Measurements from ENCODE around the gene LDB1. TPM values are rescaled to one million over a fixed set of nuclear protein-coding genes. Genes with fewer than 3 reads are reported as not detected.

LDB1 gene
- total and polyA plus RNA-seq, 10 of the 15 experiments (the other 5 are each of a cell fraction or from before 2014, with no cell fraction given): 1.7 to 71.5 (median 36.9) TPM

DNA sequence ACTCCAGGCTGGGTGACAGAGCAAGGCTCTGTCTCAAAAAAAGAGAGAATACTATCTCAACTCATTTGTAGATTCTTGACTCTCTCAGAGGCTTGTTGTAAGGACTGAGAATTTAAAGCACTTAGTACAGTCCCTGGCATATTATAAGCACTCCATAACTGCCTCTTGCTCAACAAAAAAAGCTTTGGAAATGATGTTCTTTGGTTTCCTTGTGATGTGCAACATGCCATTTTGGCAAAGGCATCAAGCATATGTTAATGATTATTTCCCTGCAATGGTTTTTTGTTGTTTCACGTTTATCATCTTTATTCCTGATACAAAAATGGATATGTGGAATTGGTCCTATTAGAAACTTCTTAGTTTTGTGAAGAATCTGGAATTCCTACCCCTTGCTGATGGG, 47.7 kb upstream of the LDB1 start:
- ATAC-seq (no peak), FAIRE-seq (no peak), DNase-seq (ENCODE audit: low read depth, low spot score) (no peak)
- ChIA-PET CTCF (interaction anchor here (1.2 to 9.9 kb wide), 7 partner anchors 10 to 185 kb away, joined by 3 to 150 read pairs (median 25); no protein-coding TSS in a partner anchor), RAD21 (ENCODE audit: unreplicated experiment) (interaction anchor here (1.4 to 4.8 kb wide), 3 partner anchors 63 to 311 kb away, joined by 3 to 75 read pairs (median 52); no protein-coding TSS in a partner anchor), SMC1A (ENCODE audit: uncharacterized antibody, unreplicated experiment) (interaction anchor here (0.6 to 4.8 kb wide), 4 partner anchors 10 to 353 kb away, joined by 3 to 43 read pairs (median 21); no protein-coding TSS in a partner anchor), POLR2A (interaction anchor here (0.5 kb wide), 1 partner anchor 55 kb away, joined by 5 read pairs; no protein-coding TSS in a partner anchor)
- no peaks in the 10 kb centered on the region for H4K20me1 ChIP-seq (ENCODE audit: control insufficient read depth, insufficient read depth)
- H3K9ac ChIP-seq (ENCODE audit: control insufficient read depth, insufficient read depth, low read length): no peak overlapping the region
- H3K4me3 ChIP-seq: no peak overlapping the region
- H3K4me2 ChIP-seq (ENCODE audit: control insufficient read depth, insufficient read depth): no peak overlapping the region
- no peaks in the 10 kb centered on the region for H3K27me3 ChIP-seq (replicated peaks in 1 of 2; ENCODE audit: control insufficient read depth in 2 of 2, insufficient read depth in 2 of 2, low read length in 1 of 2)
- peaks cover 0 to 9% of the 10 kb centered on the region in 2 experiments; a peak in 1 of 4 replicates for H3K36me3 ChIP-seq (ENCODE audit: control insufficient read depth in 2 of 2, insufficient read depth in 2 of 2, low read length in 1 of 2)
- intact Hi-C loops (cut with micrococcal nuclease; ENCODE audit: unreplicated experiment) (loop anchor here (2.0 kb wide), 1 partner anchor 61 kb away; no protein-coding TSS in a partner anchor), in situ Hi-C loops (cut with MboI) (loop anchor here (5.0 kb wide), 1 partner anchor 189 kb away; no protein-coding TSS in a partner anchor)
- TF ChIP-seq RCOR1 (conservative IDR thresholded peaks at IDR 0.05; ENCODE audit: low read depth, low read length): no peak
- TF ChIP-seq ZNF217 (IDR thresholded peaks at IDR 0.05): no peak
- no peak for TF ChIP-seq HDAC2 (IDR thresholded peaks at IDR 0.05)
- no peak for TF ChIP-seq IRF4 (IDR thresholded peaks at IDR 0.05; ENCODE audit: low read depth, low read length)
- TF ChIP-seq HDGF (IDR thresholded peaks at IDR 0.05): no peak
- TF ChIP-seq, protein P1, sequence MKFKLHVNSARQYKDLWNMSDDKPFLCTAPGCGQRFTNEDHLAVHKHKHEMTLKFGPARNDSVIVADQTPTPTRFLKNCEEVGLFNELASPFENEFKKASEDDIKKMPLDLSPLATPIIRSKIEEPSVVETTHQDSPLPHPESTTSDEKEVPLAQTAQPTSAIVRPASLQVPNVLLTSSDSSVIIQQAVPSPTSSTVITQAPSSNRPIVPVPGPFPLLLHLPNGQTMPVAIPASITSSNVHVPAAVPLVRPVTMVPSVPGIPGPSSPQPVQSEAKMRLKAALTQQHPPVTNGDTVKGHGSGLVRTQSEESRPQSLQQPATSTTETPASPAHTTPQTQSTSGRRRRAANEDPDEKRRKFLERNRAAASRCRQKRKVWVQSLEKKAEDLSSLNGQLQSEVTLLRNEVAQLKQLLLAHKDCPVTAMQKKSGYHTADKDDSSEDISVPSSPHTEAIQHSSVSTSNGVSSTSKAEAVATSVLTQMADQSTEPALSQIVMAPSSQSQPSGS (IDR thresholded peaks at IDR 0.05; ENCODE audit: low read length): no peak
- no peak for TF ChIP-seq BMI1 (IDR thresholded peaks at IDR 0.05; ENCODE audit: borderline replicate concordance)
- no peak for TF ChIP-seq ZNF384 (IDR thresholded peaks at IDR 0.05; ENCODE audit: borderline replicate concordance, low read depth, low read length)
- no peak for TF ChIP-seq SP1 (IDR thresholded peaks at IDR 0.05; ENCODE audit: low read depth, low read length)
- TF ChIP-seq SMAD5 (IDR thresholded peaks at IDR 0.05; ENCODE audit: low read depth): no peak
- TF ChIP-seq, protein P2, sequence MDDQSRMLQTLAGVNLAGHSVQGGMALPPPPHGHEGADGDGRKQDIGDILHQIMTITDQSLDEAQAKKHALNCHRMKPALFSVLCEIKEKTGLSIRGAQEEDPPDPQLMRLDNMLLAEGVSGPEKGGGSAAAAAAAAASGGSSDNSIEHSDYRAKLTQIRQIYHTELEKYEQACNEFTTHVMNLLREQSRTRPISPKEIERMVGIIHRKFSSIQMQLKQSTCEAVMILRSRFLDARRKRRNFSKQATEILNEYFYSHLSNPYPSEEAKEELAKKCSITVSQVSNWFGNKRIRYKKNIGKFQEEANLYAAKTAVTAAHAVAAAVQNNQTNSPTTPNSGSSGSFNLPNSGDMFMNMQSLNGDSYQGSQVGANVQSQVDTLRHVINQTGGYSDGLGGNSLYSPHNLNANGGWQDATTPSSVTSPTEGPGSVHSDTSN (IDR thresholded peaks at IDR 0.05; ENCODE audit: insufficient replicate concordance, low read depth, low read length): no peak
- no peak for TF ChIP-seq SRF (IDR thresholded peaks at IDR 0.05; ENCODE audit: low read depth in 2 of 2, low read length in 2 of 2)
- TF ChIP-seq, protein P3, sequence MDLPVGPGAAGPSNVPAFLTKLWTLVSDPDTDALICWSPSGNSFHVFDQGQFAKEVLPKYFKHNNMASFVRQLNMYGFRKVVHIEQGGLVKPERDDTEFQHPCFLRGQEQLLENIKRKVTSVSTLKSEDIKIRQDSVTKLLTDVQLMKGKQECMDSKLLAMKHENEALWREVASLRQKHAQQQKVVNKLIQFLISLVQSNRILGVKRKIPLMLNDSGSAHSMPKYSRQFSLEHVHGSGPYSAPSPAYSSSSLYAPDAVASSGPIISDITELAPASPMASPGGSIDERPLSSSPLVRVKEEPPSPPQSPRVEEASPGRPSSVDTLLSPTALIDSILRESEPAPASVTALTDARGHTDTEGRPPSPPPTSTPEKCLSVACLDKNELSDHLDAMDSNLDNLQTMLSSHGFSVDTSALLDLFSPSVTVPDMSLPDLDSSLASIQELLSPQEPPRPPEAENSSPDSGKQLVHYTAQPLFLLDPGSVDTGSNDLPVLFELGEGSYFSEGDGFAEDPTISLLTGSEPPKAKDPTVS (IDR thresholded peaks at IDR 0.05; ENCODE audit: low read depth, low read length): no peak
- TF ChIP-seq, protein P4, sequence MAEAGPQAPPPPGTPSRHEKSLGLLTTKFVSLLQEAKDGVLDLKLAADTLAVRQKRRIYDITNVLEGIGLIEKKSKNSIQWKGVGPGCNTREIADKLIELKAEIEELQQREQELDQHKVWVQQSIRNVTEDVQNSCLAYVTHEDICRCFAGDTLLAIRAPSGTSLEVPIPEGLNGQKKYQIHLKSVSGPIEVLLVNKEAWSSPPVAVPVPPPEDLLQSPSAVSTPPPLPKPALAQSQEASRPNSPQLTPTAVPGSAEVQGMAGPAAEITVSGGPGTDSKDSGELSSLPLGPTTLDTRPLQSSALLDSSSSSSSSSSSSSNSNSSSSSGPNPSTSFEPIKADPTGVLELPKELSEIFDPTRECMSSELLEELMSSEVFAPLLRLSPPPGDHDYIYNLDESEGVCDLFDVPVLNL (IDR thresholded peaks at IDR 0.05; ENCODE audit: low read depth, low read length): no peak
- TF ChIP-seq, protein P5, sequence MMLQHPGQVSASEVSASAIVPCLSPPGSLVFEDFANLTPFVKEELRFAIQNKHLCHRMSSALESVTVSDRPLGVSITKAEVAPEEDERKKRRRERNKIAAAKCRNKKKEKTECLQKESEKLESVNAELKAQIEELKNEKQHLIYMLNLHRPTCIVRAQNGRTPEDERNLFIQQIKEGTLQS (IDR thresholded peaks at IDR 0.05; ENCODE audit: borderline replicate concordance, extremely low read depth, low read depth, low read length): no peak
- H3K4me1 ChIP-seq (ENCODE audit: control insufficient read depth, insufficient read depth, low read length): peaks cover 4% of the 10 kb centered on the region
- H3K27ac ChIP-seq (ENCODE audit: control insufficient read depth, insufficient read depth): no peak overlapping the region
- H3K79me2 ChIP-seq (ENCODE audit: control insufficient read depth, insufficient read depth, low read length): no peaks in the 10 kb centered on the region
- H2AFZ ChIP-seq (ENCODE audit: control insufficient read depth, low read depth, low read length): no peak overlapping the region
- no TSS peak for BruUV-seq (replicated peaks)
- no peaks in the 10 kb centered on the region for H3K9me3 ChIP-seq (replicated peaks; ENCODE audit: control insufficient read depth, insufficient read depth, low read length)
- WGBS (ENCODE audit: insufficient coverage, insufficient replicate concordance, low lambda C conversion rate, missing lambda C conversion rate): 0% methylated on average over 1 of the region's 1 CpG

Data from GM12878 (cell line).